Activated CD4-positive, alpha-beta T cell treated with anti-CD3 and anti-CD28 coated beads for 36 hours (primary cell): Measurements from ENCODE around the gene EPB42. TPM values are rescaled to one million over a fixed set of nuclear protein-coding genes. Genes with fewer than 3 reads are reported as not detected.

Experiments used
- ATAC-seq: fragments of 200-7000 bp; cut with Tn5 transposase; one replicate; pipeline ENCODE4 v1.10.0; 2021; ENCODE audit warnings: mild to moderate bottlenecking, moderate library complexity
- CTCF ChIA-PET: fragments of 350-600 bp; sonication (Branson Sonifier 250); formaldehyde crosslinking; loops from one replicate; lab custom pipeline; 2021; ENCODE audit warnings: antibody characterized with exemption; lab: Charles Lee
- POLR2A ChIA-PET: fragments of 350-600 bp; sonication (Branson Sonifier 250); formaldehyde crosslinking; loops from one replicate; lab custom pipeline; 2021; ENCODE audit warnings: antibody characterized with exemption, inconsistent platforms; lab: Charles Lee
- DNase-seq: peaks from one replicate; pipeline ENCODE4 v3.0.0-alpha.2; 2020
- H3K27ac Mint-ChIP-seq: one replicate; pipeline ENCODE4 v1.8.0; 2021; ENCODE audit warnings: mixed read lengths
- H3K27me3 Mint-ChIP-seq: one replicate; pipeline ENCODE4 v1.8.0; 2021; ENCODE audit warnings: mixed read lengths
- H3K36me3 Mint-ChIP-seq: one replicate; pipeline ENCODE4 v1.8.0; 2021; ENCODE audit warnings: low read depth, mixed read lengths
- H3K4me1 Mint-ChIP-seq: one replicate; pipeline ENCODE4 v1.8.0; 2021; ENCODE audit warnings: mixed read lengths
- H3K4me3 Mint-ChIP-seq: one replicate; pipeline ENCODE4 v1.8.0; 2021; ENCODE audit warnings: mild to moderate bottlenecking, moderate library complexity, mixed read lengths
- H3K9me3 Mint-ChIP-seq: one replicate; pipeline ENCODE4 v1.8.0; 2021; ENCODE audit warnings: low read depth, mixed read lengths
- intact Hi-C, 2 experiments: fragments of 100-400 bp; cut with DNase I in 1 of 2; cut with micrococcal nuclease in 1 of 2; formaldehyde crosslinking; loops; one replicate each; pipeline versions ENCODE4 v1.14.2 to v1.15.1; 2022 to 2024; cut with DNase I, micrococcal nuclease
- total RNA-seq, 2 experiments: library from RNA; stranded (reverse); gene quantifications; one replicate each; pipeline ENCODE4 v1.2.3, GENCODE V29; 2021

EPB42 gene
- not detected for total RNA-seq

GRCh38 chr15:43220991-43221403 lies at the start of gene EPB42:
EPB42 (minus strand) TSS chr15:43221018; CDS start chr15:43220825, 193 bp downstream.
- Mint-ChIP-seq H3K36me3 (no peaks in the 10 kb centered on the region), H3K9me3 (no peaks in the 10 kb centered on the region), H3K4me1 (peaks cover 7% of the 10 kb centered on the region), H3K4me3 (no peak within 1 kb of the TSS), H3K27ac (no peak within 1 kb of the TSS), H3K27me3 (peaks cover 8% of the 10 kb centered on the region)
- ChIA-PET CTCF (interaction anchor here (2.7 kb wide), 1 partner anchor 64 kb away, joined by 22 read pairs; no protein-coding TSS in a partner anchor), POLR2A (no interaction called here)
- DNase-seq (no peak), ATAC-seq (no peak)
- intact Hi-C loops = no loop called here

GRCh38 chr15:43270113-43270665 lies 49.4 kb upstream of the EPB42 start:
- Mint-ChIP-seq H3K9me3 (peaks cover 2% of the 10 kb centered on the region), H3K4me1 (peaks cover 5% of the 10 kb centered on the region), H3K27me3 (peaks cover 13% of the 10 kb centered on the region), H3K4me3 (no peak overlapping the region), H3K36me3 (no peaks in the 10 kb centered on the region), H3K27ac (no peak overlapping the region)
- POLR2A ChIA-PET = interaction anchor here (1.0 kb wide), 1 partner anchor 9 kb away, joined by 3 read pairs; no protein-coding TSS in a partner anchor
- intact Hi-C loops = no loop called here
- CTCF ChIA-PET = interaction anchor here (0.5 to 1.0 kb wide), 4 partner anchors 16 to 100 kb away, joined by 3 read pairs; no protein-coding TSS in a partner anchor
- ATAC-seq = no peak
- DNase-seq = no peak

GRCh38 chr15:43268111-43269105 lies 47.6 kb upstream of the EPB42 start:
- POLR2A ChIA-PET = interaction anchor here (1.1 kb wide), 1 partner anchor 43 kb away, joined by 3 read pairs; no protein-coding TSS in a partner anchor
- H3K4me1 Mint-ChIP-seq = peaks cover 5% of the 10 kb centered on the region
- intact Hi-C loops = loop anchor here in 1 of 2 experiments (5.0 kb wide), 1 partner anchor 41 kb away; no protein-coding TSS in a partner anchor

GRCh38 chr15:43267439-43267838 lies 46.6 kb upstream of the EPB42 start:
- Mint-ChIP-seq H3K27me3 (peaks cover 10% of the 10 kb centered on the region), H3K9me3 (peaks cover 2% of the 10 kb centered on the region), H3K4me3 (no peak overlapping the region), H3K36me3 (no peaks in the 10 kb centered on the region), H3K27ac (no peak overlapping the region), H3K4me1 (peaks cover 5% of the 10 kb centered on the region)
- ChIA-PET CTCF (interaction anchor here (0.7 to 3.5 kb wide), 5 partner anchors 13 to 258 kb away, joined by 3 to 21 read pairs (median 3); no protein-coding TSS in a partner anchor), POLR2A (interaction anchor here (1.1 kb wide), 1 partner anchor 42 kb away, joined by 3 read pairs; no protein-coding TSS in a partner anchor)
- ATAC-seq (no peak), DNase-seq (no peak)
- intact Hi-C loops = loop anchor here in 1 of 2 experiments (5.0 kb wide), 1 partner anchor 40 kb away; no protein-coding TSS in a partner anchor

More at GRCh38 chr15:43268111-43269105, 47.6 kb upstream of the EPB42 start:
- peaks cover 10% of the 10 kb centered on the region for H3K27me3 Mint-ChIP-seq
- no peaks in the 10 kb centered on the region for H3K36me3 Mint-ChIP-seq
- CTCF ChIA-PET = interaction anchor here (0.7 to 3.5 kb wide), 6 partner anchors 12 to 308 kb away, joined by 3 to 21 read pairs (median 3); no protein-coding TSS in a partner anchor
- DNase-seq = peak; percentile 50
- H3K27ac Mint-ChIP-seq = no peak overlapping the region
- ATAC-seq = no peak
- H3K9me3 Mint-ChIP-seq = peaks cover 2% of the 10 kb centered on the region
- H3K4me3 Mint-ChIP-seq = no peak overlapping the region

- Mint-ChIP-seq H3K36me3 (no peaks in the 10 kb centered on the region), H3K9me3 (peaks cover 2% of the 10 kb centered on the region), H3K4me3 (no peak within 1 kb of the TSS), H3K27ac (no peak within 1 kb of the TSS), H3K27me3 (peaks cover 10% of the 10 kb centered on the region), H3K4me1 (peaks cover 5% of the 10 kb centered on the region)
- CTCF ChIA-PET = interaction anchor here (0.9 to 3.5 kb wide), 3 partner anchors 18 to 41 kb away, joined by 3 to 21 read pairs (median 13); no protein-coding TSS in a partner anchor
- intact Hi-C loops = loop anchor here in 1 of 2 experiments (5.0 kb wide), 1 partner anchor 40 kb away; no protein-coding TSS in a partner anchor
- POLR2A ChIA-PET = no interaction called here
- ATAC-seq (no peak), DNase-seq (no peak)
These were observed 46.0 kb upstream of the EPB42 start, which contains the start of gene TGM5 for GRCh38 chr15:43266834-43267233. TGM5 (minus strand) TSS chr15:43266928; CDS start chr15:43266849, 79 bp downstream.

- Mint-ChIP-seq H3K36me3 (no peaks in the 10 kb centered on the region), H3K9me3 (peaks cover 1% of the 10 kb centered on the region), H3K4me1 (peaks cover 5% of the 10 kb centered on the region), H3K27me3 (peaks cover 13% of the 10 kb centered on the region), H3K4me3 (no peak overlapping the region), H3K27ac (no peak overlapping the region)
- CTCF ChIA-PET = interaction anchor here (0.9 to 3.5 kb wide), 4 partner anchors 19 to 78 kb away, joined by 3 to 21 read pairs (median 8); no protein-coding TSS in a partner anchor
- POLR2A ChIA-PET = no interaction called here
- intact Hi-C loops = loop anchor here in 1 of 2 experiments (5.0 kb wide), 1 partner anchor 39 kb away; no protein-coding TSS in a partner anchor
- no peak for ATAC-seq
- DNase-seq = no peak
These were observed 45.6 kb upstream of the EPB42 start for GRCh38 chr15:43266386-43266785.

GRCh38 chr15:43260011-43260615 lies 39.3 kb upstream of the EPB42 start:
- ATAC-seq (no peak), DNase-seq (no peak)
- intact Hi-C loops = no loop called here
- Mint-ChIP-seq H3K36me3 (no peaks in the 10 kb centered on the region), H3K27me3 (peaks cover 3% of the 10 kb centered on the region), H3K9me3 (no peaks in the 10 kb centered on the region), H3K4me3 (no peak overlapping the region), H3K4me1 (no peaks in the 10 kb centered on the region), H3K27ac (no peak overlapping the region)
- POLR2A ChIA-PET = no interaction called here
- CTCF ChIA-PET = no interaction called here

GRCh38 chr15:43258781-43259180 lies 38.0 kb upstream of the EPB42 start:
- Mint-ChIP-seq H3K27me3 (peaks cover 6% of the 10 kb centered on the region), H3K4me1 (peaks cover 1% of the 10 kb centered on the region), H3K9me3 (no peaks in the 10 kb centered on the region), H3K4me3 (no peak overlapping the region), H3K36me3 (no peaks in the 10 kb centered on the region), H3K27ac (no peak overlapping the region)
- DNase-seq = no peak
- intact Hi-C loops = no loop called here
- ATAC-seq = no peak
- POLR2A ChIA-PET = no interaction called here
- CTCF ChIA-PET = no interaction called here

GRCh38 chr15:43256341-43256740 lies 35.5 kb upstream of the EPB42 start:
- POLR2A ChIA-PET = no interaction called here
- no peaks in the 10 kb centered on the region for H3K36me3 Mint-ChIP-seq
- H3K4me3 Mint-ChIP-seq = no peak overlapping the region
- H3K27me3 Mint-ChIP-seq = peaks cover 7% of the 10 kb centered on the region
- ATAC-seq (no peak), DNase-seq (no peak)
- no peaks in the 10 kb centered on the region for H3K9me3 Mint-ChIP-seq
- H3K4me1 Mint-ChIP-seq = peaks cover 17% of the 10 kb centered on the region
- CTCF ChIA-PET = interaction anchor here (1.0 kb wide), 1 partner anchor 31 kb away, joined by 3 read pairs; no protein-coding TSS in a partner anchor
- no peak overlapping the region for H3K27ac Mint-ChIP-seq
- intact Hi-C loops = no loop called here

- CTCF ChIA-PET = interaction anchor here (0.7 to 2.3 kb wide), 2 partner anchors 30 to 38 kb away, joined by 3 to 9 read pairs; no protein-coding TSS in a partner anchor
- no peaks in the 10 kb centered on the region for H3K9me3 Mint-ChIP-seq
- POLR2A ChIA-PET = no interaction called here
These were observed 34.6 kb upstream of the EPB42 start for GRCh38 chr15:43255376-43255775.

More at GRCh38 chr15:43255376-43255775, 34.6 kb upstream of the EPB42 start:
- Mint-ChIP-seq H3K36me3 (no peaks in the 10 kb centered on the region), H3K4me1 (peaks cover 17% of the 10 kb centered on the region), H3K4me3 (no peak overlapping the region), H3K27ac (no peak overlapping the region), H3K27me3 (peaks cover 7% of the 10 kb centered on the region)
- intact Hi-C loops = no loop called here
- DNase-seq = no peak
- ATAC-seq = no peak
